HepG2 (cell line): ENCODE results near the gene PXMP2. TPM values are rescaled to one million over a fixed set of nuclear protein-coding genes. Genes with fewer than 3 reads are reported as not detected.

Experiments
- CC2D1A ChIP-seq: sonication (generic); formaldehyde crosslinking; IDR thresholded peaks from 2 replicates; pipeline ENCODE4 v1.8.1; 2023; ENCODE audit warnings: mild to moderate bottlenecking, missing genetic modification reagents
- ISL2 ChIP-seq: sonication (generic); formaldehyde crosslinking; IDR thresholded peaks from 2 replicates; pipeline ENCODE4 v1.5.0; 2020; ENCODE audit warnings: missing genetic modification reagents
- MAF1 ChIP-seq: sonication (generic); formaldehyde crosslinking; IDR thresholded peaks from 2 replicates; pipeline ENCODE4 v1.5.0; 2020; ENCODE audit warnings: missing genetic modification reagents, borderline replicate concordance
- RARA ChIP-seq: IDR thresholded peaks from 2 replicates; pipeline ENCODE4 v1.6.1; 2016; ENCODE audit warnings: missing genetic modification reagents, missing compliant biosample characterization
- TRIM24 ChIP-seq: sonication (generic); formaldehyde crosslinking; IDR thresholded peaks from 2 replicates; pipeline ENCODE4 v1.8.0; 2022; ENCODE audit warnings: mild to moderate bottlenecking, missing genetic modification reagents
- ZBTB25 ChIP-seq: IDR thresholded peaks from 2 replicates; pipeline ENCODE4 v1.6.1; 2018; ENCODE audit warnings: missing genetic modification reagents
- ZBTB44 ChIP-seq: sonication (generic); formaldehyde crosslinking; IDR thresholded peaks from 2 replicates; pipeline ENCODE4 v1.4.0; 2020; ENCODE audit warnings: missing genetic modification reagents
- ZFAT ChIP-seq: sonication (generic); formaldehyde crosslinking; conservative IDR thresholded peaks from 2 replicates; pipeline ENCODE4 v1.8.1; 2023; ENCODE audit warnings: missing genetic modification reagents, inconsistent platforms
- ZMAT5 ChIP-seq: sonication (generic); formaldehyde crosslinking; IDR thresholded peaks from 2 replicates; pipeline ENCODE4 v1.5.0; 2020; ENCODE audit warnings: mild to moderate bottlenecking, low read depth, missing genetic modification reagents, borderline replicate concordance
- ZNF205 ChIP-seq: IDR thresholded peaks from 2 replicates; pipeline ENCODE4 v1.6.1; 2018; ENCODE audit warnings: missing biosample characterization, missing genetic modification reagents
- ZNF512B ChIP-seq: sonication (generic); formaldehyde crosslinking; IDR thresholded peaks from 2 replicates; pipeline ENCODE4 v1.5.1; 2020; ENCODE audit warnings: missing genetic modification reagents, mild to moderate bottlenecking, borderline replicate concordance
- ZNF562 ChIP-seq: sonication (generic); formaldehyde crosslinking; IDR thresholded peaks from 2 replicates; pipeline ENCODE4 v1.8.0; 2022; ENCODE audit warnings: missing genetic modification reagents, borderline replicate concordance
- ZNF572 ChIP-seq: sonication (generic); formaldehyde crosslinking; IDR thresholded peaks from 2 replicates; pipeline ENCODE4 v1.5.1; 2020; ENCODE audit warnings: mild to moderate bottlenecking, missing genetic modification reagents
- ZNF639 ChIP-seq: conservative IDR thresholded peaks from 2 replicates; pipeline ENCODE4 v1.6.1; 2018; ENCODE audit warnings: missing genetic modification reagents
- ZNF644 ChIP-seq: IDR thresholded peaks from 2 replicates; pipeline ENCODE4 v1.6.1; 2016; ENCODE audit warnings: low read depth
- ZNF687 ChIP-seq: sonication (generic); formaldehyde crosslinking; IDR thresholded peaks from 2 replicates; pipeline ENCODE4 v1.5.1; 2020; ENCODE audit warnings: mild to moderate bottlenecking, missing genetic modification reagents, moderate library complexity
- ZNF788 ChIP-seq: sonication (generic); formaldehyde crosslinking; IDR thresholded peaks from 2 replicates; pipeline ENCODE4 v1.5.0; 2020; ENCODE audit warnings: mild to moderate bottlenecking, missing genetic modification reagents, borderline replicate concordance
- polyA plus RNA-seq, 8 experiments: library from polyadenylated mRNA; depleted of rRNA in 3 of 8; stranded (reverse) in 7 of 8; unstranded in 1 of 8; fragments of >200 nt; fragmentation: Illumina TruSeq in 4 of 8; extraction: Trizol in 4 of 8; gene quantifications; 2 replicates each; pipeline versions ENCODE4 v1.2.1 to v1.2.3, GENCODE V29; 2011 to 2016; ENCODE audit warnings: low read depth in 4 of 8, missing spikeins in 1 of 8, mixed read lengths in 1 of 8; ENCODE audit not compliant: insufficient read depth in 1 of 8
- total RNA-seq, 5 experiments: library from RNA; depleted of rRNA; stranded (reverse); fragments of >200 nt; fragmentation: Illumina TruSeq; extraction: Trizol; gene quantifications; 2 replicates each; pipeline ENCODE4 v1.2.3, GENCODE V29; 2016; ENCODE audit warnings: low read depth in 1 of 5

PXMP2 gene
- total and polyA plus RNA-seq, 2 of the 13 experiments (the other 11 are each of a cell fraction or from before 2014, with no cell fraction given), result 25.5 to 42.9 TPM

- TF ChIP-seq ZNF639 (CRISPR knock-in tag) (peak; percentile 44; the same call in 1 of the 2 replicates), ZNF572 (CRISPR knock-in tag) (no peak), ZNF687 (CRISPR knock-in tag) (peak; percentile 72), ZBTB44 (CRISPR knock-in tag) (no peak), ZNF205 (CRISPR knock-in tag) (no peak), ZNF512B (CRISPR knock-in tag) (no peak), MAF1 (CRISPR knock-in tag) (no peak), ISL2 (no peak), CC2D1A (CRISPR knock-in tag) (no peak), RARA (CRISPR knock-in tag) (no peak), TRIM24 (CRISPR knock-in tag) (no peak), ZNF562 (CRISPR knock-in tag) (peak; percentile 44; the same call in 1 of the 2 replicates), ZNF788 (CRISPR knock-in tag) (peak; percentile 85), ZBTB25 (CRISPR knock-in tag) (peak; percentile 74; the same call in 1 of the 2 replicates), ZFAT (no peak), ZNF644 (CRISPR knock-in tag) (no peak), ZMAT5 (CRISPR knock-in tag) (no peak)
These were observed at the start of gene PXMP2, which contains the start of gene POLE (continued) for GRCh38 chr12:132687211-132688164.
